Natural killer cell (primary cell): Measurements from ENCODE around the gene FRAS1. TPM values are rescaled to one million over a fixed set of nuclear protein-coding genes. Genes with fewer than 3 reads are reported as not detected.
"Not testable (repeated sequence)": the region's sequence is repeated elsewhere in the genome, so short reads cannot be mapped to it uniquely, and the experiment has no call there.

Experiments
- ATAC-seq, 3 donors: fragments of 150-1000 bp in 2 of 3; fragments of 200-7000 bp in 1 of 3; cut with Tn5 transposase; 1 replicate in 1 of 3; 2 replicates in 2 of 3; pipeline ENCODE4 v1.10.0; 2021; ENCODE audit warnings: mild to moderate bottlenecking in 2 of 3, moderate library complexity in 2 of 3
- DNase-seq, 2 donors: peaks; one replicate each; pipeline versions ENCODE4 v3.0.0 to v3.0.0-alpha.2; 2013 to 2021; ENCODE audit warnings: mixed read lengths in 1 of 2
- H3K27ac ChIP-seq: one replicate; pipeline ENCODE4 v1.5.1; 2013; ENCODE audit warnings: mild to moderate bottlenecking, low read length
- H3K27me3 ChIP-seq: one replicate; pipeline ENCODE4 v1.6.1; 2013; ENCODE audit warnings: low read length; ENCODE audit not compliant: control insufficient read depth, insufficient read depth
- H3K36me3 ChIP-seq: one replicate; pipeline ENCODE4 v1.6.1; 2013; ENCODE audit warnings: low read length; ENCODE audit not compliant: control insufficient read depth, insufficient read depth
- H3K4me1 ChIP-seq: one replicate; pipeline ENCODE4 v1.6.1; 2013; ENCODE audit warnings: low read length; ENCODE audit not compliant: control insufficient read depth, insufficient read depth
- H3K4me3 ChIP-seq: one replicate; pipeline ENCODE4 v1.5.1; 2013; ENCODE audit warnings: low read length
- H3K9me3 ChIP-seq: one replicate; pipeline ENCODE4 v1.6.1; 2013; ENCODE audit warnings: low read length; ENCODE audit not compliant: control insufficient read depth, insufficient read depth
- H3K27ac Mint-ChIP-seq, 2 donors: one replicate each; pipeline ENCODE4 v1.8.0; 2022; ENCODE audit warnings: mild to moderate bottlenecking in 2 of 2, mixed read lengths in 2 of 2, moderate library complexity in 1 of 2
- H3K27me3 Mint-ChIP-seq, 2 donors: one replicate each; pipeline ENCODE4 v1.8.0; 2022; ENCODE audit warnings: low read depth in 2 of 2, mixed read lengths in 2 of 2
- H3K36me3 Mint-ChIP-seq: one replicate; pipeline ENCODE4 v1.8.0; 2022; ENCODE audit warnings: mixed read lengths
- H3K4me1 Mint-ChIP-seq, 2 donors: one replicate each; pipeline ENCODE4 v1.8.0; 2022; ENCODE audit warnings: mixed read lengths in 2 of 2
- H3K4me3 Mint-ChIP-seq: one replicate; pipeline ENCODE4 v1.8.0; 2022; ENCODE audit warnings: mild to moderate bottlenecking, moderate library complexity, mixed read lengths
- H3K9me3 Mint-ChIP-seq, 2 donors: one replicate each; pipeline ENCODE4 v1.8.0; 2022; ENCODE audit warnings: mixed read lengths in 2 of 2
- WGBS: methylation state at CpG from one replicate; pipeline ENCODE4 v1.1.7; 2013; ENCODE audit warnings: missing lambda C conversion rate; ENCODE audit not compliant: insufficient coverage; 5-methylcytosine and 5-hydroxymethylcytosine counted together
- intact Hi-C: fragments of 100-400 bp; cut with micrococcal nuclease; formaldehyde crosslinking; loops from one replicate; pipeline ENCODE4 v1.14.2; 2022
- total RNA-seq, 4 donors: library from RNA; stranded (reverse); fragments of 120-200 nt in 1 of 4; gene quantifications; one replicate each; pipeline versions ENCODE4 v1.2.3 to v1.2.4, GENCODE V29; 2013 to 2022
- TF ChIP-seq, protein P1 (sequence below): fragments of 200-600 bp; IDR thresholded peaks from one replicate; pipeline ENCODE4 v1.8.0; 2022; ENCODE audit warnings: antibody characterized with exemption

Gene FRAS1
- total RNA-seq, 3 donors from 2014 or later (not counting 1 experiment from before 2014, with no cell fraction given) = 0.15 to 0.31 TPM; not detected in 1

GRCh38 chr4:78325271-78326157, 268.4 kb downstream of the FRAS1 start:
- Mint-ChIP-seq H3K27ac (no peak overlapping the region), H3K27me3 (peaks cover 10 to 24% of the 10 kb centered on the region in 2 donors), H3K4me1 (peaks cover 0 to 3% of the 10 kb centered on the region in 2 donors), H3K4me3 (no peak overlapping the region), H3K9me3 (no peaks in the 10 kb centered on the region), H3K36me3 (no peaks in the 10 kb centered on the region)
- H3K4me3 ChIP-seq = no peak overlapping the region
- WGBS = 75% methylated on average over 8 of the region's 9 CpGs
- H3K36me3 ChIP-seq = no peaks in the 10 kb centered on the region
- DNase-seq (no peak), ATAC-seq (no peak)
- no peaks in the 10 kb centered on the region for H3K4me1 ChIP-seq
- no peak overlapping the region for H3K27ac ChIP-seq
- TF ChIP-seq, protein P1, sequence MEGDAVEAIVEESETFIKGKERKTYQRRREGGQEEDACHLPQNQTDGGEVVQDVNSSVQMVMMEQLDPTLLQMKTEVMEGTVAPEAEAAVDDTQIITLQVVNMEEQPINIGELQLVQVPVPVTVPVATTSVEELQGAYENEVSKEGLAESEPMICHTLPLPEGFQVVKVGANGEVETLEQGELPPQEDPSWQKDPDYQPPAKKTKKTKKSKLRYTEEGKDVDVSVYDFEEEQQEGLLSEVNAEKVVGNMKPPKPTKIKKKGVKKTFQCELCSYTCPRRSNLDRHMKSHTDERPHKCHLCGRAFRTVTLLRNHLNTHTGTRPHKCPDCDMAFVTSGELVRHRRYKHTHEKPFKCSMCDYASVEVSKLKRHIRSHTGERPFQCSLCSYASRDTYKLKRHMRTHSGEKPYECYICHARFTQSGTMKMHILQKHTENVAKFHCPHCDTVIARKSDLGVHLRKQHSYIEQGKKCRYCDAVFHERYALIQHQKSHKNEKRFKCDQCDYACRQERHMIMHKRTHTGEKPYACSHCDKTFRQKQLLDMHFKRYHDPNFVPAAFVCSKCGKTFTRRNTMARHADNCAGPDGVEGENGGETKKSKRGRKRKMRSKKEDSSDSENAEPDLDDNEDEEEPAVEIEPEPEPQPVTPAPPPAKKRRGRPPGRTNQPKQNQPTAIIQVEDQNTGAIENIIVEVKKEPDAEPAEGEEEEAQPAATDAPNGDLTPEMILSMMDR = no peak
- no peaks in the 10 kb centered on the region for H3K27me3 ChIP-seq
- intact Hi-C loops = no loop called here
- no peaks in the 10 kb centered on the region for H3K9me3 ChIP-seq

DNA sequence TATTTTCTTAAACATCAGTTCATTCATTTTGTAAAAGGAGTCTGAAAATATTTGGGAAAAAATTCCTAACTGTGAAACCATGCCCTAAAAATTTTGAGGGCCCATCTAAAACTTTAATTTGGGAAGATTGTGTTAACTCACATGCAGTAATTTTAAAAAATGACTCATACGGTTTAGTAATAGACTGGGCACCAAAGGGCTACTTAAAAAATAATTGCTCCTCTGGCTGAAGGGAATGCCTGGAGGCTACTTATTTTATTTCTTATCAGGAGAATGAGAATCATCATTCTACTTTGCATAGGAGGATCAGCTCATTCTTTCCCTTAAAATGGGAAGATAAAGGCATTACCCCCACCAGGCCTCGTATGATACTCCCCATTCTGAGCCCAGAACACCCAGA, 271.5 kb downstream of the FRAS1 start:
- H3K4me3 Mint-ChIP-seq, H3K27me3 ChIP-seq, ATAC-seq, H3K4me3 ChIP-seq, DNase-seq, H3K27ac Mint-ChIP-seq, H3K4me1 ChIP-seq, H3K36me3 Mint-ChIP-seq, H3K9me3 Mint-ChIP-seq, H3K36me3 ChIP-seq, H3K4me1 Mint-ChIP-seq, intact Hi-C loops, H3K9me3 ChIP-seq, H3K27ac ChIP-seq: not testable (repeated sequence)
- H3K27me3 Mint-ChIP-seq = peaks cover 15 to 30% of the 10 kb centered on the region in 2 donors
- WGBS = 83% methylated on average over 2 of the region's 2 CpGs

GRCh38 chr4:78331186-78331585, 274.1 kb downstream of the FRAS1 start:
- ATAC-seq = no peak
- no peaks in the 10 kb centered on the region for H3K9me3 Mint-ChIP-seq
- Histone ChIP-seq H3K4me1 (no peaks in the 10 kb centered on the region), H3K27me3 (no peaks in the 10 kb centered on the region), H3K36me3 (no peaks in the 10 kb centered on the region), H3K27ac (no peak overlapping the region), H3K9me3 (no peaks in the 10 kb centered on the region), H3K4me3 (no peak overlapping the region)
- DNase-seq = no peak
- 86% methylated on average over 1 of the region's 2 CpGs for WGBS
- H3K36me3 Mint-ChIP-seq = no peaks in the 10 kb centered on the region
- no peaks in the 10 kb centered on the region for H3K4me1 Mint-ChIP-seq
- no peak overlapping the region for H3K4me3 Mint-ChIP-seq
- intact Hi-C loops = no loop called here
- TF ChIP-seq, protein P1 = no peak
- no peak overlapping the region for H3K27ac Mint-ChIP-seq
- H3K27me3 Mint-ChIP-seq = peaks cover 8 to 21% of the 10 kb centered on the region in 2 donors

DNA sequence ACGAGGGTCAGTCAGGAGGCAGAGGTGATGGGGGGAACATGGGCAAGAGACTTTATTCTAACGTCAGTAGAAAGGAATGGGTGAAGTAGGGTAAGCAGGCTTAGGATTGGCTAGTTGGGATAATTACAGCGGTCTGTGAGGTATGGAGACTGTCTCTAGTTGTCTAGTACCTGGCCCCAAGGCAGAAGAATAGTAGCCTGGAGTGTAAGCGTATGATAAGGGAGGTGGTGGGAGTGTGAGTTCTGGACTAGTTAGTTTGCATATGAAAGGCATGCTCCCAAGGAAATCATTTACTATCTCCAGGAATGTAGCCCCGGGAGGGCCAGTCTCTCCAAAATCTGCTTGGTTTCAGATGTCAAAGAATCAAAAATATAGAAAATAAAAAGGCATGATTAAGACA, 274.8 kb downstream of the FRAS1 start:
- no peaks in the 10 kb centered on the region for H3K27me3 ChIP-seq
- ATAC-seq (no peak), DNase-seq (no peak)
- Mint-ChIP-seq H3K36me3 (no peaks in the 10 kb centered on the region), H3K4me3 (no peak overlapping the region), H3K4me1 (no peaks in the 10 kb centered on the region), H3K27me3 (peaks cover 5 to 20% of the 10 kb centered on the region in 2 donors), H3K9me3 (no peaks in the 10 kb centered on the region), H3K27ac (no peak overlapping the region)
- intact Hi-C loops = no loop called here
- H3K4me3 ChIP-seq = no peak overlapping the region
- no peaks in the 10 kb centered on the region for H3K4me1 ChIP-seq
- no peak overlapping the region for H3K27ac ChIP-seq
- H3K9me3 ChIP-seq = no peaks in the 10 kb centered on the region
- TF ChIP-seq, protein P1 = no peak
- H3K36me3 ChIP-seq = no peaks in the 10 kb centered on the region
- WGBS = 87% methylated on average over 5 of the region's 5 CpGs
